Neuron (in vitro differentiated cells): ENCODE data around the gene GALP.
"Not testable (repeated sequence)": the region's sequence is repeated elsewhere in the genome, so short reads cannot be mapped to it uniquely, and the experiment has no call there.

Experiments
- H2AFZ ChIP-seq: one replicate; pipeline ENCODE4 v1.6.1; 2013; ENCODE audit warnings: low read depth, mild to moderate bottlenecking, inconsistent platforms, low read length, moderate library complexity
- H3K27me3 ChIP-seq: one replicate; pipeline ENCODE4 v1.6.1; 2013; ENCODE audit warnings: low read length; ENCODE audit not compliant: insufficient read depth
- H3K36me3 ChIP-seq: one replicate; pipeline ENCODE4 v1.6.1; 2013; ENCODE audit warnings: low read length; ENCODE audit not compliant: insufficient read depth
- H3K4me1 ChIP-seq: one replicate; pipeline ENCODE4 v1.6.1; 2013; ENCODE audit warnings: low read length; ENCODE audit not compliant: insufficient read depth
- H3K4me3 ChIP-seq: 2 replicates; pipeline ENCODE4 v1.5.1; 2013; ENCODE audit warnings: mild to moderate bottlenecking, low read length, moderate library complexity
- H3K9me3 ChIP-seq: one replicate; pipeline ENCODE4 v1.6.1; 2013; ENCODE audit warnings: low read length

The GALP gene

DNA sequence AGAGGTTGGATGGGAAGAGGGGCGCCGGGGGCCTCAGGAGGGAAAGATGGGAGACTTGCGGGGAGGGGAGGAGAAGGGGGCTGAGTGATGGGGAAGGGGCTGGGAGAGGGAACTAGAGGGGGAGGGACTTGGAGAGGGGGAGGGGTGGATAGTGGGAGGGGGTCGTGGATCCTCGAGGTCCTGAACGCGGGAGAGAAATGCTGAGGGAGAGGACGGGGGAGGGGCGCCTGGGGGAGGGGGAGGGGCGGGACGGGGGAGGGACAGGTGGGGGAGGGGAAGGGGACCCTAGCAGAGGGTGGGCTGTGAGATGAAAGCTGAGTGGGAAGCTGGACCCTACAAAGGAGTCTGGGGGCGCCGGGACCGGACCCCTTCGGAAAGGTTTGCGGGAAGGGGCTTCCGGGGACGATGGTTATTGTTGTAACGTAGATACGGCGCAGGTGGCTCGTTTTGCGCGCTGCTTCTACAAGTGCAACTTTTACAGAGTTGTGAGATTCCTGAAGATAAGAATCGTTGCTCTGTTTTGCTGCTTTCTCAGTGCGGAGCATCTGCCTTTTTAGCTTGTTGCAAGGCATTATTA, 34.3 kb upstream of the GALP start:
- peak overlapping the region; percentile 58 for H3K4me3 ChIP-seq

DNA sequence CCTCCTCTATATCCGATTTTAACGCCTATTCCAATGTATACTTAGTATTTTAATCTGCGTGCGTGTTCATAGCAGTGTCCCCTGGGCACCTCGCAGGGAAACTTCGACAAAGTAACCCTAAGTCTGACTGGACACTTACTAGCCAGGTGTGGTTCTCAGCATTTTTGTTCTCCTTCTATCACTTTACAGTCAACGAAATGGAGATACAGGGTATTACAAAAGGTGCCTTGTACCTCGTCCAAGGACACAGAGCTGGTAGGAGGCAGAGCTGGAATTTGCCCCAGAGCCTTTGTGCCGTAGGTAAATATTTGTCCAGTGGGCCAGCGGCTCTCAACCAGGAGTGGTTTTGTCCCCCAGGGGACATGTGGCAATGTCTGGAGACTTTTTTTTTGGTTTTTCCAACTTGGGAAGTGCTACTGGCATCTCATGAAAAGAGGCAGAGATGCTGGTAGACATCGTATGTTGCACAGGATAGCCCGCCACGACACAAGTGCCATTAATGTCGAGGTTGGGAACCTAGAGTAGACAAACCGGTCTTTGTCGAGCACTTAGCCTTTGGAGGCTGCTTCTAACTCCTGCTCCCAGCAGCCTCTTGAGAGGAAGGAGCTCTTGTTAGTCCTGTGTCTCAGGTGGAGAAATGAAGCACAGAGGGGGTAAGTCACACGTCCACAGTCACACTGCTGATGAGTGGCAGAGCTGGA, 33.6 kb upstream of the GALP start:
- Histone ChIP-seq H3K27me3 (no peaks in the 10 kb centered on the region), H3K4me3 (peak overlapping the region; percentile 58), H3K9me3 (peaks cover 5% of the 10 kb centered on the region), H3K36me3 (peaks cover 7% of the 10 kb centered on the region), H3K4me1 (peaks cover 7% of the 10 kb centered on the region), H2AFZ (no peak overlapping the region)

More for the DNA sequence above, 34.3 kb upstream of the GALP start:
- Histone ChIP-seq H3K9me3 (no peaks in the 10 kb centered on the region), H3K4me1 (peaks cover 7% of the 10 kb centered on the region), H3K36me3 (peaks cover 3% of the 10 kb centered on the region), H2AFZ (no peak overlapping the region), H3K27me3 (no peaks in the 10 kb centered on the region)

DNA sequence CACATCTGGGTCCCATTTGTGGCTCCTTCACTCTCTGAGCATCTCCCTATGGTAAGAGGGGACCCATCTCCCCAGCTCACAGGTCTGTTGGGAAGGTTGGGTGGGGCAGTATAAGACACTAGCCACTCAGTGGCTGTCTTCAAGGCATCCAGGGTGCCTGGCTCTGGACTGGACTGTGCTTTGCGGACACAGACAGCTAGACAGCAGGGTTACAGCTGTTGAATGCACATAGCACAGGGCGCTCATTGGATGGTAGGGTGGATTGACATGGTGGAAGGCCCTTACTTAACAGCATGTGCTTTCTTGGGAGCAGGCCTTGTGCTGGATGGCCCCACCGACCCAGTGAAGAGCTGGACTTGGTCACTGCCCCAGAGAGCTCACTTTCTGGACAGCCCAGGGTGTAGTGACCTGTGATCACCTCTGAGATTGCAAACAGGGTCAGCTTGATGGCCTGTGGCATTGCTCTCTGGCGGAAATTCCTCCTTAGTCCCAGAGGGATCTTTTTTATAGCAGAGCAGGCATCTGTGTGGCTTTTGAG, 32.8 kb upstream of the GALP start:
- H3K36me3 ChIP-seq: peaks cover 14% of the 10 kb centered on the region
- H3K4me3 ChIP-seq: no peak overlapping the region
- H3K27me3 ChIP-seq: no peaks in the 10 kb centered on the region
- H3K9me3 ChIP-seq: peaks cover 10% of the 10 kb centered on the region
- H2AFZ ChIP-seq: no peak overlapping the region
- peaks cover 7% of the 10 kb centered on the region for H3K4me1 ChIP-seq

DNA sequence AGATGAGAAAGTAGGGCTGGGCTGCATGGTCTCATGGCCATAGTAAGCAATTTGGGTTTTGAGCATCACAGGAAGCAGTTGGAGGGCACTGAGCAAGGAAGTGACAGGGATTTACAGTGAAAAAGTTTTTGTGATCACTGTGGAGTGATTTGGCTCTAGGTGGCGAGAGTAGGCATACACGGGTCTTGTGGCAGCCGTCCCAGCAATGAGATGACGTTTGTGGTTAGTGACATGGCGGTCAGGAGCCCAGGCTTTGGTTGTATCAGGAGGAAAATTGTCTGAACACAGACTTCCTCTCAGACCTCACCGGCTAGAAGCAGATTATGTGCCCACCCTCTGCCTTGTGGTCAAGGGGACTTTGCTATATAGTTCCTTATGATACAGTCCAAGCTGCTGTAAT, 31.4 kb upstream of the GALP start:
- peaks cover 23% of the 10 kb centered on the region for H3K36me3 ChIP-seq
- no peaks in the 10 kb centered on the region for H3K27me3 ChIP-seq
- no peak overlapping the region for H2AFZ ChIP-seq
- peaks cover 7% of the 10 kb centered on the region for H3K4me1 ChIP-seq
- H3K9me3 ChIP-seq: peaks cover 16% of the 10 kb centered on the region
- no peak overlapping the region for H3K4me3 ChIP-seq

DNA sequence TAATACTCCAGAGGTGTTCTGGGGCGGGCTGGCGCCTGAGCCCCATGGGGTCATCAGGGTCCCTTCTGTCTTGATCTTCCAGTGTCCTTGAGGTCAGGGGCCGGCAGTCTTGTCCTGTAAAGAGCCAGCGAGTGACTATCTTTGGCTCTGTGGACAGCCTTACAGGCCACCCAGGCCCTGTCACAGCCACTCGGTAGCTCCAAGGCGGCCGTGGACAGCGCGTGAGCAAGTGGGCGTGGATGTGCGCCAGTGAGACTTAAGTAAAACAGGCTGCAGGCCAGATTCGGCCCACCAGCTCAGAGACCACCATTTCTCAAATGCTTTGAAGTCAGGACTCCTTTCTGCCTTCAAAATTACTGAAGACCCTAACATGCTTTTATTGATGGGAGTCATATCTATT, 31.0 kb upstream of the GALP start:
- peaks cover 7% of the 10 kb centered on the region for H3K4me1 ChIP-seq
- H3K4me3 ChIP-seq: no peak overlapping the region
- H2AFZ ChIP-seq: no peak overlapping the region
- no peaks in the 10 kb centered on the region for H3K27me3 ChIP-seq
- peaks cover 23% of the 10 kb centered on the region for H3K36me3 ChIP-seq
- H3K9me3 ChIP-seq: peaks cover 17% of the 10 kb centered on the region

DNA sequence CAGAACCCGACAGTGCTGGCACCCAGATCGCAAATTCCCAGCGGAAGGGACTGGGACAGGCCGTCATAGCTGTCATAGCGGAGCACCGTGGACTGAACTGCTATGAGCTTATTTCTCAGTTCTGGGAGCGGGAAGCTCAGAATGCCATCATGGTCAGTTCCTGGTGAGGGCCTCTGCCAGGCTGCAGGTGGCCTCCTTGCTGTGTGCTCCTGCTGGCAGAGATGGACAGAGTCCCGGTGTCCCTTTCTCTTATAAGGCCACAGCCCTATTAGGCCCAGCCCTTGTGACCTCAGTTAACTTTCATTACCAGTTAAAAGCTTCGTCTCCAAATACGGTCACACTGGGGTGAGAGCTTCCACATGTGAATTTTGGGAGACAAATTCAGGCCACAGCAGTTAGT, 30.1 kb upstream of the GALP start:
- no peaks in the 10 kb centered on the region for H3K27me3 ChIP-seq
- H3K36me3 ChIP-seq: peaks cover 27% of the 10 kb centered on the region
- H3K4me1 ChIP-seq: peaks cover 7% of the 10 kb centered on the region
- H2AFZ ChIP-seq: no peak overlapping the region
- H3K4me3 ChIP-seq: no peak overlapping the region
- peaks cover 19% of the 10 kb centered on the region for H3K9me3 ChIP-seq

DNA sequence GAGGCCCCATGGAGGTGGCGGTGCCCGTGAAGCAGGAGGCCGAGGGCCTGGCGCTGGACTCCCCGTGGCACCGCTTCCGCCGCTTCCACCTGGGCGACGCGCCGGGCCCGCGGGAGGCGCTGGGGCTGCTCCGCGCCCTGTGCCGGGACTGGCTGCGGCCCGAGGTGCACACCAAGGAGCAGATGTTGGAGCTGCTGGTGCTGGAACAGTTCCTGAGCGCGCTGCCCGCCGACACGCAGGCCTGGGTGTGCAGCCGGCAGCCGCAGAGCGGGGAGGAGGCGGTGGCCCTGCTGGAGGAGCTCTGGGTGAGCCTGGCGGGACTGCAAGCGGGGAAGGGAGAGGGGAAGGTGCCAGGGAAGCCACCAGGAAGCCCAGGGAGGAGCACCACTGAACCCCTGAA, 28.9 kb upstream of the GALP start:
- Histone ChIP-seq H3K9me3 (peaks cover 19% of the 10 kb centered on the region), H3K4me3 (no peak overlapping the region), H3K36me3 (peaks cover 27% of the 10 kb centered on the region), H2AFZ (no peak overlapping the region), H3K27me3 (no peaks in the 10 kb centered on the region), H3K4me1 (peaks cover 4% of the 10 kb centered on the region)

DNA sequence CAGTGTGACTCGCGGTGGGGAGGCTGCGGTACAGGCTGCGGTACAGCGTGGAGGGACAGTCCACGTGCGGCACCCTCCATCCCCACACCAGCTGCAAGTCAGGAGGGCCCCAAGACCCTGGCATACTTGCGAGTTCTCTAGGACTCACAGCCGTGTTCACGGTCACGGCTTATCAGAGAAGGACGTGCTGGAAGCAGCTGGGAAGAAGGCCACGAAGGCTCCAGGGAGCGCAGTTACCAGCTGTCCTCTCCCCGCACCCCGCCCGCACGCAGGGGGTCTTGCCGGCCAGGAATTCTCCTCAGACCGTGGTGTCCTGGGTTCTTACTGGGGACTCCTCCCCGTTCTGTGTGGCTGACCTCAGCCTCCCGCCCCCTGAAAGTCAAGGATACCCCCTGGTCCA, 28.5 kb upstream of the GALP start:
- no peak overlapping the region for H2AFZ ChIP-seq
- no peaks in the 10 kb centered on the region for H3K27me3 ChIP-seq
- no peaks in the 10 kb centered on the region for H3K4me1 ChIP-seq
- H3K36me3 ChIP-seq: peaks cover 27% of the 10 kb centered on the region
- H3K9me3 ChIP-seq: peaks cover 19% of the 10 kb centered on the region
- no peak overlapping the region for H3K4me3 ChIP-seq

DNA sequence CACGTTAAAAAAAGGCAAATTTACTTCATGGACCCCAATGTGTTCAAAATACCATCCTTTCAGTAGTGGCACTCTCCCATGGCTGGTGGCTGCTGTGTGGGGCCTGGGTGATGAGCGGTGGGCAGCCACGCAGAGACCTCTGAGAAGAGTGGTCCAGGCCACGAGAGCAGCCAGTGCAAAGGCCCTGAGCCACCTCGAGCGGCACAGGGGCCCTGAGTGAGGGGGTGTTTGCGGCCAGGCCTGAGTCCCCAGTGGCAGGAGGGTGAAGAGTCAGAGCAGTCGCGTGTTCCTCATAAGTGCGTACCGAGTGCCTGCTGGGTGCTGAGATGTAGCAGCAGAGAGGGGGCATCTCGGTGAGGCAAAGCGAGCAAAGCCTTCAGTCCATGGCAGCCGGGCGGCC, 27.7 kb upstream of the GALP start:
- Histone ChIP-seq H3K4me1 (no peaks in the 10 kb centered on the region), H3K27me3 (no peaks in the 10 kb centered on the region), H3K4me3 (no peak overlapping the region), H2AFZ (no peak overlapping the region), H3K36me3 (peaks cover 27% of the 10 kb centered on the region), H3K9me3 (peaks cover 19% of the 10 kb centered on the region)

DNA sequence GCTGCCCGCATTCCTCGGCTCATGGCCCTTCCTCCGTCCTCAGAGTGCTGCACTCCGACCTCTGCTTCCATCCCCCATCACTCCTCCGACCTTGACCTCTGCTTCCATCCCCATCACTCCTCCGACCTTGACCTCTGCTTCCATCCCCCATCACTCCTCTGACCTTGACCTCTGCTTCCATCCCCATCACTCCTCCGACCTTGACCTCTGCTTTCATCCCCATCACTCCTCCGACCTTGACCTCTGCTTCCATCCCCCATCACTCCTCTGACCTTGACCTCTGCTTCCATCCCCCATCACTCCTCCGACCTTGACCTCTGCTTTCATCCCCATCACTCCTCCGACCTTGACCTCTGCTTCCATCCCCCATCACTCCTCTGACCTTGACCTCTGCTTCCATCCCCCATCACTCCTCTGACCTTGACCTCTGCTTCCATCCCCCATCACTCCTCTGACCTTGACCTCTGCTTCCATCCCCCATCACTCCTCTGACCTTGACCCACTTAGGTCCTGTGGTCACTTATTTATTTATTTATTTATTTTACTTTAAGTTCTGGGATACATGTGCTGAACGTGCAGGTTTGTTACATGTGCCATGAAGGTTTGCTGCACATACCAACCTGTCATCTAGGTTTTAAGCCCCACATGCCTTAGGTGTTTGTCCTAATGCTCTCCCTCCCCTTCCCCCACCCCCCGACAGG, 26.7 kb upstream of the GALP start:
- Histone ChIP-seq H3K36me3 (peaks cover 27% of the 10 kb centered on the region), H3K9me3 (peaks cover 19% of the 10 kb centered on the region)
- not testable (repeated sequence) for H3K4me3 ChIP-seq, H3K27me3 ChIP-seq, H3K4me1 ChIP-seq, H2AFZ ChIP-seq

DNA sequence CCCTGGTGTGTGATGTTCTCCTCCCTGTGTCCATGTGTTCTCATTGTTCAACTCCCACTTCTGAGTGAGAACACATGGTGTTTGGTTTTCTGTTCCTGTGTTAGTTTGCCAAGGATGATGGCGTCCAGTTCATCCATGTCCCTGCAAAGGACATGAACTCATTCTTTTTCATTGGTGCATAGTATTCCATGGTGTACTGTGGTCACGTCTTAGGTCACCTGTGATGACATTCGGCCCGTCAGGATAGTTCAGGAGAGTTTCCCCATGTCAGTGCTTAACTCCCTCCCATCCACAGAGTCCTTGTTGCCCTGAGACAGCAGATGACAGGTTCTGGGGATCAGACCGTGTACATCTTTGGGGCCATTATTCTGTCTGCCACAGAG, 26.2 kb upstream of the GALP start:
- H3K4me3 ChIP-seq: no peak overlapping the region
- no peaks in the 10 kb centered on the region for H3K4me1 ChIP-seq
- H2AFZ ChIP-seq: no peak overlapping the region
- H3K27me3 ChIP-seq: no peaks in the 10 kb centered on the region
- H3K9me3 ChIP-seq: peaks cover 19% of the 10 kb centered on the region
- H3K36me3 ChIP-seq: peaks cover 27% of the 10 kb centered on the region

DNA sequence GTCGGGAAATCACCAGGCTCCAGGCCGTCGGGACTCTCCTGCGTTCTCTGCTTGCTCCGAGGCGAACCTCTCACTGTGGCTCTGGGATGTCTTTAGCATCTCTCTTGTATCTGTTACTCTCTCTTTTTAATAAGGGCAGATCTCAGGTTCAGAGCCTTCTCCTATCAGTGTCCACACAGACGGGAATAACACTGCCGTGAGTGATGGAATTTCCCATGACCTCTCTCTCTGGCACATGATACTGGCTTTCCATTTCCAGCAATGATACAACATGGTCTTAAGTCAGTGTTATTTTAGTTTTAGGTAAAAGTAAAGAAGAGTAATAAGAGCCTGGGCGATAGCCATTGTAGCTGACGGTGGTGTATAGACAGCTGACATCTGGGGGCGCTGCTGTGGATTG, 25.4 kb upstream of the GALP start:
- peaks cover 19% of the 10 kb centered on the region for H3K9me3 ChIP-seq
- peaks cover 33% of the 10 kb centered on the region for H3K36me3 ChIP-seq
- no peaks in the 10 kb centered on the region for H3K27me3 ChIP-seq
- H3K4me3 ChIP-seq: no peak overlapping the region
- no peak overlapping the region for H2AFZ ChIP-seq
- no peaks in the 10 kb centered on the region for H3K4me1 ChIP-seq

DNA sequence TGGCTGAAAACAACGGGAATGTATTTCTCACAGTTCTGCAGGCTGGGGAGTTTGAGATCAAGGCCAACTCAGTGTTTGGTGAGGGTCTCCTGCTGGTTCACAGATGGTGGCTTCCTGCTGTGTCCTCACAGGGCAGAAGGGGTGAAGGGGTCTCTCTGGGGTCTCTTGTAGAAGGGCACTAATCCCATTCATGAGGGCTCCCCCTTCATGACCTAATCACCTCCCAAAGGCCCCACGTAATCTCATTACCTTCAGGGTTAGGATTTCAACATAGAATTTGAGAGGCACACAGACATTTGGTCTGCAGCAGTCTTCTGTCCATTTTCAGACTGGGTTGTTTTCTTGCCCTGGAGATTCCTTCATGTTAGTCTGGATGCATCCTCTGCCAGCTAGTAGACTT, 23.2 kb upstream of the GALP start:
- Histone ChIP-seq H3K27me3 (no peaks in the 10 kb centered on the region), H2AFZ (no peak overlapping the region), H3K4me3 (no peak overlapping the region), H3K36me3 (peaks cover 39% of the 10 kb centered on the region), H3K4me1 (no peaks in the 10 kb centered on the region), H3K9me3 (peaks cover 11% of the 10 kb centered on the region)
